Measurements from ENCODE around the gene CCDC54. TPM values are rescaled to one million over a fixed set of nuclear protein-coding genes. Genes with fewer than 3 reads are reported as not detected.

Gene CCDC54
- total RNA-seq, 1 experiment from 2014 or later, result not detected

- no peak overlapping the region for H2BK12ac ChIP-seq (ENCODE audit: insufficient read length, low read depth, low read length)
- H3K4me1 ChIP-seq (ENCODE audit: insufficient read depth, low read length), result peaks cover 3% of the 10 kb centered on the region; the same call in 1 of the 2 replicates
- no peaks in the 10 kb centered on the region for H3K79me1 ChIP-seq (ENCODE audit: insufficient read depth, low read depth, low read length, poor library complexity, severe bottlenecking)
- H4K91ac ChIP-seq (ENCODE audit: insufficient read length, low read depth, low read length), result no peak overlapping the region
- no peaks in the 10 kb centered on the region for H3K79me2 ChIP-seq (ENCODE audit: insufficient read depth, low read length)
- no peaks in the 10 kb centered on the region for H3K9me3 ChIP-seq (ENCODE audit: control insufficient read depth, low read depth, low read length)
- no peak overlapping the region for H3K14ac ChIP-seq (ENCODE audit: insufficient read depth, low read length)
- H2BK120ac ChIP-seq (ENCODE audit: low read depth, low read length, poor library complexity, severe bottlenecking), result no peak overlapping the region
- no peak overlapping the region for H2BK15ac ChIP-seq (ENCODE audit: low read depth, low read length)
- no peak overlapping the region for H2BK5ac ChIP-seq (ENCODE audit: insufficient read length, low read length)
- H3K4me1 Mint-ChIP-seq, result peaks cover 23 to 35% of the 10 kb centered on the region in 2 experiments
- peaks cover 0 to 5% (median 5%) of the 10 kb centered on the region in 3 experiments; a peak in 6 of 7 replicates for H3K36me3 Mint-ChIP-seq (ENCODE audit: insufficient read depth in 1 of 3, low read depth in 3 of 3)
- no peak overlapping the region for H4K8ac ChIP-seq (replicated peaks; ENCODE audit: insufficient read length, low read depth, low read length)
- no peak overlapping the region for H2AK5ac ChIP-seq (ENCODE audit: insufficient read length, low read length)
- no peak overlapping the region for H3K27ac Mint-ChIP-seq
- TF ChIP-seq CTCF (conservative IDR thresholded peaks at IDR 0.05), result no peak
- H3T11ph ChIP-seq (ENCODE audit: low read length), result no peak overlapping the region
- no peaks in the 10 kb centered on the region for H3K23me2 ChIP-seq (ENCODE audit: insufficient read length, low read depth, low read length, poor library complexity, severe bottlenecking)
- H3K27me3 Mint-ChIP-seq (ENCODE audit: low read depth), result no peaks in the 10 kb centered on the region
- DNase-seq, result no peak
- no CpG with 5 or more reads among the region's 4 CpGs for WGBS (ENCODE audit: extremely low coverage, insufficient read length, low lambda C conversion rate)
- H3K27ac ChIP-seq (ENCODE audit: insufficient read length, low read depth, low read length), result no peak overlapping the region
- no peak overlapping the region for H3K56ac ChIP-seq (ENCODE audit: insufficient read length, low read depth, low read length)
- H2BK20ac ChIP-seq (ENCODE audit: low read depth, low read length, poor library complexity, severe bottlenecking), result no peak overlapping the region
- H3K4me2 ChIP-seq (ENCODE audit: insufficient read depth, insufficient read length, low read length), result no peak overlapping the region
- no peaks in the 10 kb centered on the region for H3K27me3 ChIP-seq (ENCODE audit: insufficient read depth, low read length)
- no peak overlapping the region for H4K5ac ChIP-seq (ENCODE audit: insufficient read length, low read depth, low read length)
- H2AFZ ChIP-seq (ENCODE audit: low read length), result no peak overlapping the region
- H3K4ac ChIP-seq (ENCODE audit: low read depth, low read length), result no peak overlapping the region
- H3K9ac ChIP-seq (ENCODE audit: extremely low read depth, insufficient read length, low read length), result no peak overlapping the region
- no peak overlapping the region for H3K18ac ChIP-seq (ENCODE audit: insufficient read length, low read depth, low read length)
- H4K20me1 ChIP-seq (ENCODE audit: control insufficient read depth, insufficient read depth, insufficient read length), result no peaks in the 10 kb centered on the region
- H3K9me3 Mint-ChIP-seq, result peaks cover 0 to 5% of the 10 kb centered on the region in 2 experiments; a peak in 3 of 5 replicates
- H3K4me3 Mint-ChIP-seq, result no peak overlapping the region
- H3K23ac ChIP-seq (ENCODE audit: insufficient read length, low read depth, low read length), result no peak overlapping the region
Observed at GRCh38 chr3:107365051-107365450, 12.2 kb upstream of the CCDC54 start.

Measured in H9 (cell line).